Spleen (tissue), 11 donors: ENCODE data around the gene ADA. TPM values are rescaled to one million over a fixed set of nuclear protein-coding genes. Genes with fewer than 3 reads are reported as not detected.

Source experiments
- DNase-seq: peaks from one replicate; pipeline ENCODE4 v3.0.0-alpha.2; 2020
- H3K27ac ChIP-seq, 8 donors: fragments of 200-600 bp; sonication (generic) in 7 of 8; 1 replicate in 4 of 8; 2 replicates in 4 of 8; pipeline versions ENCODE4 v1.5.0 to v1.8.0; 2016 to 2021; ENCODE audit warnings: inconsistent platforms in 4 of 8, mild to moderate bottlenecking in 4 of 8, moderate library complexity in 1 of 8
- H3K27me3 ChIP-seq, 7 donors: fragments of 200-600 bp; sonication (generic) in 6 of 7; replicated peaks in 1 of 7; 1 replicate in 4 of 7; 2 replicates in 3 of 7; pipeline versions ENCODE4 v1.5.0 to v1.8.0; 2016 to 2021; ENCODE audit warnings: inconsistent platforms in 3 of 7, mild to moderate bottlenecking in 1 of 7
- H3K36me3 ChIP-seq, 6 donors: fragments of 200-600 bp; sonication (generic) in 5 of 6; 1 replicate in 4 of 6; 2 replicates in 2 of 6; pipeline versions ENCODE4 v1.5.0 to v1.8.0; 2016 to 2021; ENCODE audit warnings: inconsistent platforms in 2 of 6
- H3K4me1 ChIP-seq, 6 donors: fragments of 200-600 bp; sonication (generic) in 5 of 6; 1 replicate in 3 of 6; 2 replicates in 3 of 6; pipeline versions ENCODE4 v1.5.0 to v1.8.0; 2016 to 2021; ENCODE audit warnings: inconsistent platforms in 3 of 6
- H3K4me3 ChIP-seq, 8 donors: fragments of 200-600 bp; sonication (generic) in 7 of 8; 1 replicate in 4 of 8; 2 replicates in 4 of 8; pipeline versions ENCODE4 v1.5.0 to v1.8.0; 2016 to 2021; ENCODE audit warnings: inconsistent platforms in 4 of 8, mild to moderate bottlenecking in 4 of 8, moderate library complexity in 2 of 8
- H3K9me3 ChIP-seq, 8 donors: fragments of 200-600 bp; sonication (generic) in 7 of 8; 1 replicate in 4 of 8; 2 replicates in 4 of 8; pipeline versions ENCODE4 v1.5.0 to v1.8.0; 2016 to 2021; ENCODE audit warnings: inconsistent platforms in 4 of 8
- POLR2A ChIP-seq, 3 donors: fragments of 450-650 bp; IDR thresholded peaks; one replicate each; pipeline ENCODE4 v1.5.1; 2017; ENCODE audit warnings: antibody characterized with exemption in 3 of 3, mild to moderate bottlenecking in 1 of 3
- POLR2AphosphoS5 ChIP-seq, 3 donors: sonication (generic); formaldehyde crosslinking; IDR thresholded peaks; one replicate each; pipeline ENCODE4 v1.5.1; 2017; ENCODE audit warnings: antibody characterized with exemption in 3 of 3
- WGBS, 5 donors: extraction: QIAGEN DNeasy Blood & Tissue Kit in 3 of 5; methylation state at CpG; one replicate each; pipeline versions ENCODE4 v1.1.5 to v1.1.7; 2013 to 2018; 5-methylcytosine and 5-hydroxymethylcytosine counted together
- intact Hi-C: fragments of 100-400 bp; cut with DNase I; formaldehyde crosslinking; loops from one replicate; pipeline ENCODE4 v1.15.0; 2023; ENCODE audit warnings: low total_unique reads
- polyA plus RNA-seq, 3 donors: library from polyadenylated mRNA; stranded (reverse); fragments of 200-250 nt; gene quantifications; one replicate each; pipeline ENCODE4 v1.2.1, GENCODE V29; 2013
- total RNA-seq, 7 donors: library from RNA; depleted of rRNA in 3 of 7; stranded (reverse); fragments of >200 nt in 3 of 7; fragmentation: NEBNext Ultra II Directional in 4 of 7; extraction: Animal tissue kit (Norgen Biotek cat#: 25700) in 4 of 7; gene quantifications; one replicate each; pipeline versions ENCODE4 v1.1.0 to v1.2.1, GENCODE V29; 2016 to 2021
- TF ChIP-seq, protein P1 (sequence below), 11 experiments: fragments of 200-600 bp in 7 of 11; fragments of 450-650 bp in 4 of 11; sonication (generic) in 4 of 11; IDR thresholded peaks in 8 of 11; conservative IDR thresholded peaks in 3 of 11; 1 replicate in 7 of 11; 2 replicates in 4 of 11; pipeline versions ENCODE4 v1.4.0 to v1.8.0; 2016 to 2021; ENCODE audit warnings: antibody characterized with exemption in 11 of 11, inconsistent platforms in 4 of 11, mild to moderate bottlenecking in 1 of 11
- donor health status: healthy with polysubstance abuse.
- donor health status: DM: no; HTN: no; CAD: no; lungs with moderate emphysema.
- donor health status: DM: no; HTN: no; CAD: no.
- donor health status: Bipolar disorder and iron deficiency.
- donor health status: healthy.
- donor health status: DM: no; HTN: no; CAD: no.
- donor health status: DM: yes; HTN: yes; CAD: no.

Gene ADA
- total and polyA plus RNA-seq, 10 donors, result 14.8 to 30.4 (median 22.5) TPM

DNA sequence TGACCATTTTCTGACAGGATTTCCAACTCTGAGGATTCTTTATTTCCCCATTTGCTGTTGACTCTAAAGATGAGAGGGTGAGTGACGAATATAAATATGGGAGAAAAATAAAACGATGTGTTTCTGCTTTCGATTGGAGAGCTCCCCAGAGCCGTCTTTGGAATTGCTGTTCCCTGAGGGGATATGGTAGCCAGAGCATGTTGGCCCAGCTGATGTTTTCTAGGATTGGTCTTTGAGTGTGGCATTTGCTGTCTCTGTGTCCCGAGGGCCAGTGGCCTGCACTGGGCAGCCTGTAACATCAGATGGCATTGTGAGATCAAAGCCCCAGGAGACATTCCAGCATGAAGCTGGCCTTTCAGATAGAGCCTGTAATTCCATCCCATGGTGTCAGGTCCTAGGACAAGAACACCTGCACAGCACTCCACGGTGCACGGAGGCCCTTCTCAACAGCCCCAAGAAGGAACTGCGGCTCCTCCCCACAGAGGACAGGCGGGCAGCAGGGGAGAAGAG is 42.4 kb downstream of the ADA start:
- intact Hi-C loops, result loop anchor here (5.0 kb wide), 1 partner anchor 132 kb away; the partner anchor contains the start of gene TTPAL
- peak overlapping the region in 7 of 8 donors; percentile 62 to 82 (median 78) for H3K27ac ChIP-seq

DNA sequence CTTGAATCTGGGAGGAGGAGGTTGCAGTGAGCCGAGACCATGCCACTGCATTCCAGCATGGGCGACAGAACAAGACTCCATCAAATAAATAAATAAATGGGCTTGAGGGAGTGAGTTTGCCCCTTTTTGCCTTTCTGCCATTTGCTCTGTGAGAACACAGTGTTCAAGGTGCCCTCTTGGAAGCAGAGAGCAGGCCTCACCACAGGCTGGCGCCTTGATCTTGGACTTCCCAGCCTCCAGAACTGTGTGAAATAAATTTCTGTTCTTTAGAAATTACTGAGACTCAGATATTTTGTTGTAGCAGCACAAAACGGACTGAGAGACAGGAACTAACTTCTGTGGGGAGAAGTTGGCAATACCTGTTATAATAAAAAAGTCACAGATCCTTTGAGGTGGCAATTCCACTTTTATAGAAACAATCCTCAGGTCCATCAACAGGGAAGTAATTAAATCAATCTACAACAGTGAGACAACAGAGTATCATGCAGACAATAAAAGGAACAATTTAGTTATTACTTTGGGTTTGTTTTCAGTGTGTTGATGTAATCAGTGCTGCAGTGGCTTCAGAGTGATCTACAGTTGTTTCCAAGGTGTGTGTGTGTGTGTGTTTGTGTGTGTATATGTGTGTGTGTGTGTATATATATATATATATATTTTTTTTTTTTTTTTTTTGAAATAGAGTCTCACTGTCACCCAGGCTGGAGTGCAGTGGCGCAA is 44.6 kb downstream of the ADA start:
- 80 to 94% (median 87%) methylated on average over 5 of the region's 5 CpGs for WGBS, 5 donors
- Histone ChIP-seq H3K27ac (peak overlapping the region in 1 of 8 donors; percentile 38), H3K4me3 (no peak overlapping the region), H3K27me3 (no peaks in the 10 kb centered on the region), H3K9me3 (peaks cover 0 to 6% (median 0%) of the 10 kb centered on the region in 8 donors), H3K4me1 (peaks cover 26 to 71% (median 56%) of the 10 kb centered on the region in 6 donors), H3K36me3 (peaks cover 0 to 7% (median 0%) of the 10 kb centered on the region in 6 donors)
- intact Hi-C loops, result loop anchor here (5.0 kb wide), 1 partner anchor 130 kb away; the partner anchor contains the start of gene TTPAL
- TF ChIP-seq, protein P1, sequence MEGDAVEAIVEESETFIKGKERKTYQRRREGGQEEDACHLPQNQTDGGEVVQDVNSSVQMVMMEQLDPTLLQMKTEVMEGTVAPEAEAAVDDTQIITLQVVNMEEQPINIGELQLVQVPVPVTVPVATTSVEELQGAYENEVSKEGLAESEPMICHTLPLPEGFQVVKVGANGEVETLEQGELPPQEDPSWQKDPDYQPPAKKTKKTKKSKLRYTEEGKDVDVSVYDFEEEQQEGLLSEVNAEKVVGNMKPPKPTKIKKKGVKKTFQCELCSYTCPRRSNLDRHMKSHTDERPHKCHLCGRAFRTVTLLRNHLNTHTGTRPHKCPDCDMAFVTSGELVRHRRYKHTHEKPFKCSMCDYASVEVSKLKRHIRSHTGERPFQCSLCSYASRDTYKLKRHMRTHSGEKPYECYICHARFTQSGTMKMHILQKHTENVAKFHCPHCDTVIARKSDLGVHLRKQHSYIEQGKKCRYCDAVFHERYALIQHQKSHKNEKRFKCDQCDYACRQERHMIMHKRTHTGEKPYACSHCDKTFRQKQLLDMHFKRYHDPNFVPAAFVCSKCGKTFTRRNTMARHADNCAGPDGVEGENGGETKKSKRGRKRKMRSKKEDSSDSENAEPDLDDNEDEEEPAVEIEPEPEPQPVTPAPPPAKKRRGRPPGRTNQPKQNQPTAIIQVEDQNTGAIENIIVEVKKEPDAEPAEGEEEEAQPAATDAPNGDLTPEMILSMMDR (IDR thresholded peaks at IDR 0.05 in 8 of 11, conservative IDR thresholded peaks at IDR 0.05 in 3 of 11), result no peak
- TF ChIP-seq POLR2A (IDR thresholded peaks at IDR 0.05), result no peak
- TF ChIP-seq POLR2AphosphoS5 (IDR thresholded peaks at IDR 0.05), result no peak
- DNase-seq, result peak; percentile 27

More for the DNA sequence above, 42.4 kb downstream of the ADA start:
- no peak for DNase-seq
- peaks cover 0 to 6% (median 0%) of the 10 kb centered on the region in 8 donors for H3K9me3 ChIP-seq
- peaks cover 0 to 24% (median 9%) of the 10 kb centered on the region in 6 donors for H3K36me3 ChIP-seq
- no peaks in the 10 kb centered on the region for H3K27me3 ChIP-seq
- H3K4me1 ChIP-seq, result peaks cover 18 to 55% (median 39%) of the 10 kb centered on the region in 6 donors
- no peak overlapping the region for H3K4me3 ChIP-seq
- 75 to 82% (median 79%) methylated on average over 8 to 9 of the region's 9 CpGs for WGBS, 5 donors
- TF ChIP-seq POLR2AphosphoS5 (IDR thresholded peaks at IDR 0.05) (no peak), POLR2A (IDR thresholded peaks at IDR 0.05) (no peak)
- TF ChIP-seq, protein P1 (IDR thresholded peaks at IDR 0.05 in 8 of 11, conservative IDR thresholded peaks at IDR 0.05 in 3 of 11), result no peak

DNA sequence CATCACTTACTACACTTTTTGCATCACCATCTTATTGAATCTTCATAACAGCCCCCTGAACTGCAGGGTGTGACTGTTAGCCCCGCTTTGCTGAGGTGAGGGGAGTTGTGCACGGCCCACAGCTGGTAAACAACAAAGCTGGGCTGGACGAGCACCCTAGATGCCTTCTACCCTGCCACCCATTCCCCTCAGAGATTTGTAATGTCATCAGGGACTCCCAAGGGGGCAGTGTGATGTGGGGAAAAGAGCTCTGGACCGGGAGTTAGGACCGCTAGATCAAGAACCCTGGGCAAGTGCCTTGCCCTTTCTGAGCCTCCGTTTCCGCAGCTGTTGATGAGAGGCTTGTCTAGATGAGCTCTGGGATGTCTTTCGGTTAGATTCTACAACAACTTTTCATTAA is 48.2 kb downstream of the ADA start:
- Histone ChIP-seq H3K27me3 (no peaks in the 10 kb centered on the region), H3K4me1 (peaks cover 40 to 71% (median 62%) of the 10 kb centered on the region in 6 donors), H3K4me3 (no peak overlapping the region), H3K27ac (peak overlapping the region in 5 of 8 donors; percentile 19 to 83 (median 77)), H3K9me3 (peaks cover 0 to 6% (median 0%) of the 10 kb centered on the region in 8 donors), H3K36me3 (peaks cover 0 to 6% (median 0%) of the 10 kb centered on the region in 6 donors)
- intact Hi-C loops, result no loop called here
- DNase-seq, result peak; percentile 29
- WGBS, 5 donors, result 89 to 94% (median 93%) methylated on average over 8 of the region's 8 CpGs
- TF ChIP-seq POLR2A (IDR thresholded peaks at IDR 0.05) (no peak), POLR2AphosphoS5 (IDR thresholded peaks at IDR 0.05) (no peak)
- TF ChIP-seq, protein P1 (IDR thresholded peaks at IDR 0.05 in 8 of 11, conservative IDR thresholded peaks at IDR 0.05 in 3 of 11), result no peak

DNA sequence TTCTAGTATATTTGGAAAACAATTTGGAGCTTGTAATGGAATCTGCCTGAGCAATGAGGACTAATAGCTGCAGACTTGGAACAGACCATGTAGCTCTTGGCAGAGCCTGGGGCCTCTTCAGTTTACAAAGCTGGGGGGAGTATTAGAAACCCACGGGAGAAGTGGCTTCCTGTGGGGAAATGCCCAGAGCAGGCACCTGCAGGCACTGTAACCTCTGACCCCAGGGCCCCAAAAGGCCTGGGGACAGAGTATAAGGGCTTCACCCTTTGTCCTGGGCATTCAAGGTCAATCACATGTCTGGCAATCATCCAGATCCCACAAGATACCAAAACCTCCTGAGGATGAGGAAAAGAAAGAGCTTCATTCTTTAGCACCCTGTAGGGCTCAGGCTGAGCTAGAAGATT is 49.7 kb downstream of the ADA start:
- WGBS, 5 donors, result 0% methylated on average over 1 of the region's 1 CpG
- DNase-seq, result no peak
- TF ChIP-seq, protein P1 (IDR thresholded peaks at IDR 0.05 in 8 of 11, conservative IDR thresholded peaks at IDR 0.05 in 3 of 11), result no peak
- peak in 2 of 3 donors; percentile 29 to 39 for TF ChIP-seq POLR2AphosphoS5 (IDR thresholded peaks at IDR 0.05)
- TF ChIP-seq POLR2A (IDR thresholded peaks at IDR 0.05), result no peak
- Histone ChIP-seq H3K27ac (peak overlapping the region in 7 of 8 donors; percentile 65 to 87 (median 77)), H3K36me3 (peaks cover 0 to 6% (median 0%) of the 10 kb centered on the region in 6 donors), H3K27me3 (no peaks in the 10 kb centered on the region), H3K4me3 (no peak overlapping the region), H3K4me1 (peaks cover 50 to 85% (median 77%) of the 10 kb centered on the region in 6 donors), H3K9me3 (peaks cover 0 to 5% (median 0%) of the 10 kb centered on the region in 8 donors)
- intact Hi-C loops, result no loop called here
